ENCODE data around the gene PFDN1. TPM values are rescaled to one million over a fixed set of nuclear protein-coding genes. Genes with fewer than 3 reads are reported as not detected.

The PFDN1 gene, protein sequence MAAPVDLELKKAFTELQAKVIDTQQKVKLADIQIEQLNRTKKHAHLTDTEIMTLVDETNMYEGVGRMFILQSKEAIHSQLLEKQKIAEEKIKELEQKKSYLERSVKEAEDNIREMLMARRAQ
- 67.5 and 71.9 TPM in 2 replicates for total RNA-seq (2022)
- percentile 89 among the genes with signal in this experiment for Bru-seq, nascent RNA
- BruChase-seq, experiment 1, labeled RNA remaining after a 6-hour chase, result percentile 86 among the genes with signal in this experiment
- percentile 77 among the genes with signal in this experiment for BruChase-seq, experiment 2, labeled RNA remaining after a 2-hour chase
- long read RNA-seq, transcript PFDN1-203 (3 exons, 1,091 nt), result minor isoform, 27 of 233 reads
- long read RNA-seq, transcript PFDN1-201 (4 exons, 1,352 nt), result major isoform, 160 of 233 reads
- long read RNA-seq, partial matches to known transcripts, result 1 of 233 reads
- long read RNA-seq, other reads (novel, unspliced or antisense), result 42 of 233 reads

DNA sequence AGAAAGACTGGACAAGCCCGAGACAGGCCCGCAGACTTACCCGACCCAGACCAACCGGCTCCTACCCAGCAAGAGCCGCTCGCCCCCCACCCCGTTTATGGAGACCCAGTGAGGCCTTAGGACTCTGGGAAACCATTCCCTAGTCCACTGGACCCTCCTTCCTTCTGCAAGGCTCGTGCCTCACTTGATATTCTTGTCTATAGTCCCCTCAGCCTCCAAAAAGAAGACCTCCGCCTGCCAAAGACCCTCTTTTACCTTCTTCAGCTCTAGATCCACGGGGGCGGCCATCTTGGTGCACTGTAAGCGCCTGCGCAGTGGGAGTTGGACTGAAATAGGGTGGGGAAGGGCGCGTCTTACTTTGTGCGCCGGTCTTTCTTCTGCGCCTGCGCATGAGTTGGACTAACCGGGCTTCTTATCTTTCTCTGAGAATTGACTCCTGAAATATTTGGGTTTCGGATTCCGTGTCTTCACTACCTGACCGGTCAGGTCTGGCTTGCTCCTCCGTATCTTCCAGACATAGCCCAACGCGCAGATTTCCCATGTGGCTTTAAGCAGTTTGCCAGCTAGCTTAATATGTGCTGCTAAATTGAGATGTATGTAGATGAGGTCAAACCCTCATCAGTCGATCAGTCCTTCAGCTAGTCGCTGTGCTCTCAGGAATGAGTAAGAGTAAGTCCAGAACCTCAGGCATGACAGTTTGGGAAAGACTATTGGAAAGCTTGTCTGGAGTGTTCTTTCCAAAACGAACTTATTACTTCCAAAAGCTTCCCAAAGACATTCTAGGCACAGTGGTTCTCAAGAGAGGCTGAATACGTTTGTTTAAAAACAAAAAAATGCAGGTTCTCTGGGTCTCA is at the start of gene PFDN1:
Gene PFDN1 (minus strand): TSS at position 316 of the 854 bp plus-strand sequence. CDS start 28 bp downstream, at position 288.
- peak within 1 kb of the TSS; percentile 90 for H3K4me3 Mint-ChIP-seq (ENCODE audit: low read depth, unreplicated experiment)
- H3K4me1 Mint-ChIP-seq (ENCODE audit: low read depth, unreplicated experiment), result peaks cover 29% of the 10 kb centered on the region
- TF ChIP-seq, protein P1, sequence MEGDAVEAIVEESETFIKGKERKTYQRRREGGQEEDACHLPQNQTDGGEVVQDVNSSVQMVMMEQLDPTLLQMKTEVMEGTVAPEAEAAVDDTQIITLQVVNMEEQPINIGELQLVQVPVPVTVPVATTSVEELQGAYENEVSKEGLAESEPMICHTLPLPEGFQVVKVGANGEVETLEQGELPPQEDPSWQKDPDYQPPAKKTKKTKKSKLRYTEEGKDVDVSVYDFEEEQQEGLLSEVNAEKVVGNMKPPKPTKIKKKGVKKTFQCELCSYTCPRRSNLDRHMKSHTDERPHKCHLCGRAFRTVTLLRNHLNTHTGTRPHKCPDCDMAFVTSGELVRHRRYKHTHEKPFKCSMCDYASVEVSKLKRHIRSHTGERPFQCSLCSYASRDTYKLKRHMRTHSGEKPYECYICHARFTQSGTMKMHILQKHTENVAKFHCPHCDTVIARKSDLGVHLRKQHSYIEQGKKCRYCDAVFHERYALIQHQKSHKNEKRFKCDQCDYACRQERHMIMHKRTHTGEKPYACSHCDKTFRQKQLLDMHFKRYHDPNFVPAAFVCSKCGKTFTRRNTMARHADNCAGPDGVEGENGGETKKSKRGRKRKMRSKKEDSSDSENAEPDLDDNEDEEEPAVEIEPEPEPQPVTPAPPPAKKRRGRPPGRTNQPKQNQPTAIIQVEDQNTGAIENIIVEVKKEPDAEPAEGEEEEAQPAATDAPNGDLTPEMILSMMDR (IDR thresholded peaks at IDR 0.05; ENCODE audit: unreplicated experiment), result no peak
- BruUV-seq (replicated peaks), result TSS peak; percentile 96
- peak; percentile 94 for DNase-seq
- no peaks in the 10 kb centered on the region for H3K9me3 Mint-ChIP-seq (ENCODE audit: low read depth, unreplicated experiment)
- H3K27me3 Mint-ChIP-seq (ENCODE audit: unreplicated experiment), result no peaks in the 10 kb centered on the region
- H3K27ac Mint-ChIP-seq (ENCODE audit: unreplicated experiment), result peak within 1 kb of the TSS; percentile 96
- intact Hi-C loops (cut with micrococcal nuclease; ENCODE audit: unreplicated experiment), result no loop called here
- H3K36me3 Mint-ChIP-seq (ENCODE audit: insufficient read depth, unreplicated experiment), result peaks cover 27% of the 10 kb centered on the region
- CTCF ChIA-PET, result interaction anchor here (0.6 to 1.7 kb wide), 6 partner anchors 9 to 63 kb away, joined by 3 to 19 read pairs (median 3); partner anchors contain the start of gene HBEGF

DNA sequence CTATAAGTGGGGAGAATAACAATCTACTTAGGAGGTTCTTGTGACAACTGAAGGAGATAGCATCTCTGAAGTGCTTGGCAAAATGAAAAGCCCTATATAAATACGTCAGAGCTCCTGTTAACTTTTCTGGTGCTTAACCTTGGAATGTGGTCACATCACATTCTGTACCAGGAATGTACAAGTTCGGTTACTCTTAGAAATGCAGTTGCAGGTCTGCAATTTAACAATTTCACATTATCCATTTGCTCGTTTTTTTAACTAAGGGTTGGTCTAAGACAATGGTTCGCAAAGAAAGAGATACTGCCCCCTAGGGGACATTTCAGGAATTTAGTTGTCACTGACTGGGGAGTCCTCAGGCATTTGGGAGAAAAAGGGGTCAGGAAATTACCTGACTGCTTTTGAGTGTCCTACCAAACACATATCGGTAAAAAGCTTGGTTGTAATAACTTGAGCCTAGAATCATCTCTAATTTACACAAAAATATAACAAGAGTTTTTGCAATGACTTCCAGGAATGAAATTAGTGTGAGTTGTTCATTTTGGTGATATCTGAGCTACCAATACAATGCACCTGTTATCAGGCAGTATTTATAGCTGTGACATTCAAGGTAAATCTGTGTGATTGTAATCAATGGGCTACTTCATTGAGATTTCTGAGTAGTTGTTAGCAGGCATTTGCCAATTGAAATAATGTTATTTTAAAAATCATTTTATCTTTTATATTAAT is 48.9 kb upstream of the PFDN1 start:
- CTCF ChIA-PET, result interaction anchor here (0.5 to 3.6 kb wide), 8 partner anchors 11 to 1909 kb away, joined by 3 to 35 read pairs (median 6); no protein-coding TSS in a partner anchor
- no peaks in the 10 kb centered on the region for H3K27me3 Mint-ChIP-seq (ENCODE audit: unreplicated experiment)

DNA sequence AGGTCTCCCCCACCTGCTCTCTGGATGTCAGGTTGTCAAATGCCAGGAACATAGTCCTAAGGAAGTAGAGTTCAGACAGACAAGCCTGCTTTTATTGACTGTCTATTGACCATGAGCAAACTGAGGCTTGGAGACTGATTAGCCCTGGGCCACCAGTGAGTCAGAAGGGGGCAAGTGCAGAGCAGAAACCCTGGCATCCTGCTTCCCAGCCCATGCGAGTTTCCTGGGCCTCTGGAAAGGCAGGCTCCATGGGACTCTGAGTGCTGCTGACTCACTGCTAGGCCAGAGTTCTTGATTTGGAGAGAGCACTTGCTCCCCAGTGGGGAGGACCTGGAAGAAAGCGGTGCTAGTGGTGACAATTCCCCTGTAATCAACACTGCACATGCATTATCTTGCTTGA is 46.3 kb upstream of the PFDN1 start:
- H3K27me3 Mint-ChIP-seq (ENCODE audit: unreplicated experiment), result no peaks in the 10 kb centered on the region
- no peak overlapping the region for H3K27ac Mint-ChIP-seq (ENCODE audit: unreplicated experiment)
- CTCF ChIA-PET, result interaction anchor here (0.5 to 5.4 kb wide), 2 partner anchors 107 to 371 kb away, joined by 3 to 169 read pairs; no protein-coding TSS in a partner anchor
- intact Hi-C loops (cut with micrococcal nuclease; ENCODE audit: unreplicated experiment), result loop anchor here (5.0 kb wide), 2 partner anchors 52 to 172 kb away; partner anchors contain the start of gene CYSTM1
- BruUV-seq (replicated peaks), result no TSS peak
- H3K4me3 Mint-ChIP-seq (ENCODE audit: low read depth, unreplicated experiment), result no peak overlapping the region
- peak; percentile 27 for DNase-seq
- H3K36me3 Mint-ChIP-seq (ENCODE audit: insufficient read depth, unreplicated experiment), result peaks cover 27% of the 10 kb centered on the region
- H3K4me1 Mint-ChIP-seq (ENCODE audit: low read depth, unreplicated experiment), result peaks cover 48% of the 10 kb centered on the region
- TF ChIP-seq, protein P1 (IDR thresholded peaks at IDR 0.05; ENCODE audit: unreplicated experiment), result no peak
- no peaks in the 10 kb centered on the region for H3K9me3 Mint-ChIP-seq (ENCODE audit: low read depth, unreplicated experiment)

More for the DNA sequence above, 48.9 kb upstream of the PFDN1 start:
- no peaks in the 10 kb centered on the region for H3K9me3 Mint-ChIP-seq (ENCODE audit: low read depth, unreplicated experiment)
- peaks cover 32% of the 10 kb centered on the region for H3K4me1 Mint-ChIP-seq (ENCODE audit: low read depth, unreplicated experiment)
- BruUV-seq (replicated peaks), result no TSS peak
- H3K36me3 Mint-ChIP-seq (ENCODE audit: insufficient read depth, unreplicated experiment), result peaks cover 3% of the 10 kb centered on the region
- intact Hi-C loops (cut with micrococcal nuclease; ENCODE audit: unreplicated experiment), result loop anchor here (1.0 kb wide), 1 partner anchor 107 kb away; no protein-coding TSS in a partner anchor
- no peak overlapping the region for H3K27ac Mint-ChIP-seq (ENCODE audit: unreplicated experiment)
- peak; percentile 91 for DNase-seq
- H3K4me3 Mint-ChIP-seq (ENCODE audit: low read depth, unreplicated experiment), result no peak overlapping the region
- TF ChIP-seq, protein P1 (IDR thresholded peaks at IDR 0.05; ENCODE audit: unreplicated experiment), result peak; percentile 84

All from Calu3 (cell line).